ENCODE results near the gene ZNF638.
"Not testable (repeated sequence)": the region's sequence is repeated elsewhere in the genome, so short reads cannot be mapped to it uniquely, and the experiment has no call there.

Gene ZNF638, protein sequence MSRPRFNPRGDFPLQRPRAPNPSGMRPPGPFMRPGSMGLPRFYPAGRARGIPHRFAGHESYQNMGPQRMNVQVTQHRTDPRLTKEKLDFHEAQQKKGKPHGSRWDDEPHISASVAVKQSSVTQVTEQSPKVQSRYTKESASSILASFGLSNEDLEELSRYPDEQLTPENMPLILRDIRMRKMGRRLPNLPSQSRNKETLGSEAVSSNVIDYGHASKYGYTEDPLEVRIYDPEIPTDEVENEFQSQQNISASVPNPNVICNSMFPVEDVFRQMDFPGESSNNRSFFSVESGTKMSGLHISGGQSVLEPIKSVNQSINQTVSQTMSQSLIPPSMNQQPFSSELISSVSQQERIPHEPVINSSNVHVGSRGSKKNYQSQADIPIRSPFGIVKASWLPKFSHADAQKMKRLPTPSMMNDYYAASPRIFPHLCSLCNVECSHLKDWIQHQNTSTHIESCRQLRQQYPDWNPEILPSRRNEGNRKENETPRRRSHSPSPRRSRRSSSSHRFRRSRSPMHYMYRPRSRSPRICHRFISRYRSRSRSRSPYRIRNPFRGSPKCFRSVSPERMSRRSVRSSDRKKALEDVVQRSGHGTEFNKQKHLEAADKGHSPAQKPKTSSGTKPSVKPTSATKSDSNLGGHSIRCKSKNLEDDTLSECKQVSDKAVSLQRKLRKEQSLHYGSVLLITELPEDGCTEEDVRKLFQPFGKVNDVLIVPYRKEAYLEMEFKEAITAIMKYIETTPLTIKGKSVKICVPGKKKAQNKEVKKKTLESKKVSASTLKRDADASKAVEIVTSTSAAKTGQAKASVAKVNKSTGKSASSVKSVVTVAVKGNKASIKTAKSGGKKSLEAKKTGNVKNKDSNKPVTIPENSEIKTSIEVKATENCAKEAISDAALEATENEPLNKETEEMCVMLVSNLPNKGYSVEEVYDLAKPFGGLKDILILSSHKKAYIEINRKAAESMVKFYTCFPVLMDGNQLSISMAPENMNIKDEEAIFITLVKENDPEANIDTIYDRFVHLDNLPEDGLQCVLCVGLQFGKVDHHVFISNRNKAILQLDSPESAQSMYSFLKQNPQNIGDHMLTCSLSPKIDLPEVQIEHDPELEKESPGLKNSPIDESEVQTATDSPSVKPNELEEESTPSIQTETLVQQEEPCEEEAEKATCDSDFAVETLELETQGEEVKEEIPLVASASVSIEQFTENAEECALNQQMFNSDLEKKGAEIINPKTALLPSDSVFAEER (N-terminal part only)

DNA sequence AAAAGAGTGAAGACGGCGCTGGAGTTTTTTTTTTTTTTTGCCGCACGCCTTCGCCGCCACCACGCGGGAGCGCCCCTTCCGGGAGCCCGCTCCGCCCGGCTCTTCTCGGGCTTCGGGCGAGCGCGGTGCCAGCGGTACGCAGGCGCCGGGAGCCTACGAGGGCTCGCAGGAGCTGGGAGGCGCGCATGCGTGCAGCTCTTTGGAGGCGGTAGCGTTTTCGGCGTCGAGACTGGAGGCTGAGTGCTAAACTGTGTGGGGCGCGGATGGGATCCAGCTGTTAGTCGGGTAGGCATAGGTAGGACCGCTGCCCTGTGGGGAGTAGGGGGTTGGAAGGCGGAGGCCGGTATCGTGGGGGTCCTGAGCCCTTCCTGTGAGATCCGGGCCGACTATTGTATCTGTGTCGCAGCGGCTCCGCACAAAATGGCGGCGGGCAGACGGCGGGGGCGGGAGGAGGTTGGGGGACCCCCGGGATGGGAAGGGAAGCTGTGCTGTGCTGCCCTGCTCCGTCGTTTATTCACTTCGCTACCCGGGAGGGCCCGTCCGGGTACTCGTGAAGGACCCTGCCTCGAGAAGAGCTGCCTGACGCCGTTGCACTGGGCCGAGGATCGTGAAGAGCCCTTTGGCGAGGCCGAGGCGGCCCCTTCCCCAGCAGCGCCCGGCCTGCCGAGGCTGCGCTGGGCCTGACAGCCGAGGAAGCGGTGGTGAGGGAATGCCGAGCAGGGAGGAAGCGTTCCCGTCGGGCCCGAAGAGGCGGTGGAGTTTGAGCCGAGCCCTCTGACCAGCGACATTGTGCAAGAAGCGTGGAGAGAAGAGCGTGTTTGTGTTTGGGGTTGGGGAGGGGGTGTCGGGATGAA is at the start of gene ZNF638:
Gene ZNF638, plus strand, starts transcription at position 202 of the 854 bp plus-strand sequence. CDS start 17,173 bp downstream, outside the sequence.
- H3K4me3 ChIP-seq (ENCODE audit: low read depth, low read length), result peak within 1 kb of the TSS; percentile 93

DNA sequence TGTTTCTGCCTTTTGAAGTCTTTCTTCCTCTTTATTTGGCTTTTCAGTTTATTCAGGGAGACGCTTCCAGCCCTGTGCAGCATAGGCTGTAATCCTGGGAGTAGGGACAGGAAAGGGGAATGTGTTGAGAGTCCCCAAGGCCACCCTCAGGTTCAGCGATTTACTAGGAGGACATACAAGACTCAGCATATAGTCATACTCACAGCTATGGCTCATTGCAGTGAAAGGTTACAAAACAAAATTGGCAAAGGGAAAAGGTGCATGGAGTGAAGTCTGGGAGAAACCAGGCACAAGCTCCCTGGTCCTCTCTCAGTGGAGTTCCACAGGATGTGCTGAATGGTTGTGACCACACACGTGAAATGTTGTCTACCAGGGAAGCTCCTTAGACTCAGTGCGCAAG is 49.6 kb upstream of the ZNF638 start:
- no peak overlapping the region for H3K4me3 ChIP-seq (ENCODE audit: low read depth, low read length)

GRCh38 chr2:71282493-71282892 is 49.1 kb upstream of the ZNF638 start:
- H3K4me3 ChIP-seq (ENCODE audit: low read depth, low read length), result no peak overlapping the region

DNA sequence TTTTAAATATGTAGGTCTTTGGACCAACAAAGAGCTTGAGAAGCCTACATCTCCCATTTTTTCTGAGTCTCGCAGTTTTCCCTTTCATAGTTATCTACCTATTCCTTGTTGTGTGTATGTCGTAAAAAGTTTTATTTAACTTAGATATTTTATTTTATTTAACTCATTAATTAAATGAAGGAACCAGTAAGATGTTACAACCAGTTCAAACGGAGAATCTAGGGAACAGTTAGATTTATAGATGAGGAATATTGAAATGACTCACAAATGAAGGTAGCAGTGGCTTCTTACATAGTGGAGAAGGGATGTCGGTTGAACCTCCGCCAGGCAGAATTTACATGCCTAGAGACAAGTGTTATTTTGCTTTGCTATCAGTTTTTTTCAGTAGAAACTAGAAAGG is 48.5 kb upstream of the ZNF638 start:
- no peak overlapping the region for H3K4me3 ChIP-seq (ENCODE audit: low read depth, low read length)

GRCh38 chr2:71285706-71286105 is 45.9 kb upstream of the ZNF638 start:
- H3K4me3 ChIP-seq (ENCODE audit: low read depth, low read length), result no peak overlapping the region

- no peak overlapping the region for H3K4me3 ChIP-seq (ENCODE audit: low read depth, low read length)
Observed at GRCh38 chr2:71291398-71291797, 40.2 kb upstream of the ZNF638 start.

GRCh38 chr2:71292159-71292558 is 39.4 kb upstream of the ZNF638 start:
- H3K4me3 ChIP-seq (ENCODE audit: low read depth, low read length), result no peak overlapping the region

DNA sequence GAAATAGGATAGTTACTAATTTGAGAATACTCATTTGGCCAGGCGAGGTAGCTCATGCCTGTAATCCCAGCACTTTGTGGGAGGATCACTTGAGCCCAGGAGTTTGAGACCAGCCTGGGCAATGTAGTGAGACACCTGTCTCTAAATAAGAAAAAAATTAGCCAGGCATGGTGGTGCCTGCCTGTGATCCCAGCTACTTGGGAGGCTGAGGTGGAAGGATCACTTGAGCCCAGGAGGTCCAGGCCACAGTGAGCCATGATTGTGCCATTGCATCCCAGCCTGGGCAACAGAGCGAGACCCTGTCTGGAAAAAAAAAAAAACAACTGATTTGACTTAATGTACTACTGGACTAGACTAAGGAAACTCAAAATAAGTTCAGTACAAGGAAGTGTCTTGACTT is 32.7 kb upstream of the ZNF638 start:
- H3K4me3 ChIP-seq (ENCODE audit: low read depth, low read length), result no peak overlapping the region

GRCh38 chr2:71299507-71299906 is 32.1 kb upstream of the ZNF638 start:
- no peak overlapping the region for H3K4me3 ChIP-seq (ENCODE audit: low read depth, low read length)

GRCh38 chr2:71303849-71304248 is 27.7 kb upstream of the ZNF638 start:
- H3K4me3 ChIP-seq (ENCODE audit: low read depth, low read length), result no peak overlapping the region

DNA sequence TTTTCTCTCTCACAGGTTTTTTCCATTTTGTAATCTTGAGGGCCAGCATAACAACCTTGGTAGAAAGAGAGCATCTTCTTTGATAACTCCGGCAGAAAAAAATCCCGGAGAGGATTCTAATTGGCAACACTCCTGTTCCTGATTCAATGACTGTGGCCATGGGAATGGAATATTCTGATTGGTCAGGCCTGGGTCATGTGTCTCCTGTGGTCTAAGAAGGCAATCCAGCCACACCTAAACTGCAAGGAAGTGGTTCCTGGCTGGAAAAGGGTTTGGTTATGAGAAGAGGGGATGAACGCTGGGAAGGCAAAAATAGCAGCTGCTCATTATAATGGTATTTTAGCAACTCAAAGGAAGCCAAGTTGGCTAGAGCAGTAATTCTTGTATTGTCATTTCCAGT is 24.8 kb upstream of the ZNF638 start:
- H3K4me3 ChIP-seq (ENCODE audit: low read depth, low read length), result no peak overlapping the region

- no peak overlapping the region for H3K4me3 ChIP-seq (ENCODE audit: low read depth, low read length)
Observed at GRCh38 chr2:71313016-71313766, 18.4 kb upstream of the ZNF638 start.

- no peak overlapping the region for H3K4me3 ChIP-seq (ENCODE audit: low read depth, low read length)
Observed at GRCh38 chr2:71317060-71317459, 14.5 kb upstream of the ZNF638 start.

DNA sequence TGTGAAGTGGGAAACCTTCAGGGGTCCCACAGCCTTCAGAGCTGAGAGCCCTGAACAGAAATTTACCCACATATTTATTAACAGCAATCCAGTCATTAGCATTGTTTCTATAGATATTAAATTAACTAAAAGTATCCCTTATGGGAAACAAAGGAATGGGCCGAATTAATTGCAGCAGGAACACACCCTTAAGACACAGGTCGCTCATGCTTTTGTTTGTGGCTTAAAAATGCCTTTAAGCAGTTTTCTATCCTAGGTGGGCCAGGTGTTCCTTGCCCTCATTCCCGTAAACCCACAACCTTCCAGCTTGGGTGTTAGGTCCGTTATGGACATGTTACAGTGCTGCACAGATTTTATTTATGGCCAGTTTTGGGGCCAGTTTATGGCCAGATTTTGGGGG is 13.7 kb upstream of the ZNF638 start:
- H3K4me3 ChIP-seq (ENCODE audit: low read depth, low read length), result not testable (repeated sequence)

GRCh38 chr2:71323386-71323785 is 8.2 kb upstream of the ZNF638 start:
- no peak overlapping the region for H3K4me3 ChIP-seq (ENCODE audit: low read depth, low read length)

DNA sequence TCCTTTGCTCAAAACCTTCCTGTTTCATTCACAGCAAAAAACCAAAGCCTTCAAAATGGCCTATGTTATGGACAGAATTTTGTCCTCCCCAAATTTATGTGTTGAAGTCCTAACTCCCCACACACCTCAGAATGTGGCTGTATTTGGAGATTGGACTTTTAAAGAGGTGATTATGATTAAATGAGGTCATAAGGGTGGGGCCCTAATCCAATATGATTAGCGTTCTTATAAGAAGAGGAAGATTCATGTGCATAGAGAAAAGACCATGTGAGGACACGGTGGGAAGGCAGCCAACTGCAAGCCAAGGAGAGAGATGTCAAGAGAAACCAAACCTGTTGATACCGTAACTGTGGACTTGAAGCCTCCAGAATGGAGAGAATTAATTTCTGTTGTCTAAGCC is 4.6 kb upstream of the ZNF638 start:
- no peak overlapping the region for H3K4me3 ChIP-seq (ENCODE audit: low read depth, low read length)

DNA sequence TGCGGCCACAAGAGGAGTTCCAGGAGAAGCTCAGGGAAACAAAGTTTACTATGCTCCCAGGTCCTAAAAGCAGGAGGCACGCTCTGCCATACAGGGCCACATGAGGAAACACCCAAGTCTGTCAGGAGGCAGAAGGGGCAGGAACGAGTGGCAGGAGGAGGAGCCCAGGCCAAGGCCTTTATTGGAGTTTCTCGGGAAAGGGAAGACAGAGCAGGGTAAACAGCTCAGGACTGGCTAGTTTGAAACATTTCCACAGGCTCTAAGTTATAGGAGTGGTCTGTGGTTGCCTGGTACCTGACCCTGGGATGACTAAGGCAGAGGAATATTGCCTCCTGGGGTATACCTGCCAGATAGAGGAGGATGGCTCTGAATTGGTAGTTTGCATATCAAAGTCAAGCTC is 3.7 kb upstream of the ZNF638 start:
- H3K4me3 ChIP-seq (ENCODE audit: low read depth, low read length), result no peak overlapping the region

- H3K4me3 ChIP-seq (ENCODE audit: low read depth, low read length), result no peak overlapping the region
Observed at GRCh38 chr2:71330155-71330554, 1.4 kb upstream of the ZNF638 start.

DNA sequence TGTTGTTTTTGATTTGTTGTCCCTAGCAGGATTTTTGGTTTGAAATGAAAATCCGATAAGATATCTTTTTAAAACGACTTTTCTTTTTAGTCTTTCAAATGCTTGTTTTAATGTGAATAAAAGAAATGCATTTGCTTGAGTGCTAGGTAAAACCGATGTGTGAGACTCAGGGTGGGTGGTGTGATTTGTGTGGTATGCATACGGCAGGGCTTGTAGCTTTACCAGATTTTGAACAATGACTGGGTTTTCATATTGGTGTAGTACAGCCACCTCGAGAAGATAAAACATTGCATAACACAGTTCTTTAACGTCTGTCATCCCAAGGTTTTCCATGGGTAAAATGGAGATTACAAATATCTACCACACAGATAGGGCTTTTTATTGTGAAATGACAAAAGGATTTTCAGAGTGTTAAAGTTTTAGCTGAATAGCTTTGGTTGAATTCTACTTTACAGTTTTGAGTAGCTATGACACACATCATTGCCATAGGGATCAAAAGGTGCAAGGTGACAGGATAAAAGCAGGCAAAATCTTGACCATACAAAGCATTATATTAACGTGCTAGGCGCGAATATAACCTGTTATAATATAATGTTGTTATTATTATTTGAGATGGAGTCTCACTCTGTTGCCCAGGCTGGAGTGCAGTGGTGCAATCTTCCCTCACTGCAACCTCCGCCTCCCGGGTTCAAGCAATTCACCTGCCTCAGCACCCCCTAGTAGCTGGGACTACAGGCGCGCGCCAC is 824 bp upstream of the ZNF638 start:
- H3K4me3 ChIP-seq (ENCODE audit: low read depth, low read length), result no peak overlapping the region
